GM21737 (cell line): ENCODE measurements around the gene GOLGA8K.
"Not testable (repeated sequence)": the region's sequence is repeated elsewhere in the genome, so short reads cannot be mapped to it uniquely, and the experiment has no call there.

ENCODE experiments used
- ATAC-seq: cut with Tn5 transposase; IDR thresholded peaks from one replicate; pipeline ENCODE4 v1.9.1; 2021; ENCODE audit warnings: mild to moderate bottlenecking, moderate library complexity; ENCODE audit not compliant: unreplicated experiment

Gene GOLGA8K

GRCh38 chr15:32403192-32403591, at the start of gene GOLGA8K:
Gene GOLGA8K (minus strand): TSS chr15:32403292. CDS start chr15:32403194, 98 bp downstream.
- not testable (repeated sequence) for ATAC-seq

- not testable (repeated sequence) for ATAC-seq
Measured at GRCh38 chr15:32440445-32440977, 37.4 kb upstream of the GOLGA8K start.

GRCh38 chr15:32434102-32434963, 31.2 kb upstream of the GOLGA8K start:
- not testable (repeated sequence) for ATAC-seq

- ATAC-seq = not testable (repeated sequence)
Measured at GRCh38 chr15:32427635-32428034, 24.5 kb upstream of the GOLGA8K start.

GRCh38 chr15:32426511-32426910, 23.4 kb upstream of the GOLGA8K start:
- not testable (repeated sequence) for ATAC-seq

GRCh38 chr15:32407903-32408302, 4.8 kb upstream of the GOLGA8K start:
- not testable (repeated sequence) for ATAC-seq

GRCh38 chr15:32396522-32396921, 6.6 kb downstream of the GOLGA8K start:
- ATAC-seq = not testable (repeated sequence)

- not testable (repeated sequence) for ATAC-seq
Measured at GRCh38 chr15:32394745-32395144, 8.3 kb downstream of the GOLGA8K start.

GRCh38 chr15:32388050-32388648, 14.9 kb downstream of the GOLGA8K start:
- ATAC-seq = not testable (repeated sequence)

GRCh38 chr15:32385823-32386495, 17.1 kb downstream of the GOLGA8K start:
- ATAC-seq = not testable (repeated sequence)

GRCh38 chr15:32374185-32374584, 28.9 kb downstream of the GOLGA8K start:
- not testable (repeated sequence) for ATAC-seq

GRCh38 chr15:32373707-32374106, 29.4 kb downstream of the GOLGA8K start:
- ATAC-seq = not testable (repeated sequence)

- ATAC-seq = not testable (repeated sequence)
Measured at GRCh38 chr15:32372075-32372474, 31.0 kb downstream of the GOLGA8K start.

- not testable (repeated sequence) for ATAC-seq
Measured at GRCh38 chr15:32370526-32370925, 32.6 kb downstream of the GOLGA8K start.

GRCh38 chr15:32370064-32370463, 33.0 kb downstream of the GOLGA8K start:
- not testable (repeated sequence) for ATAC-seq

GRCh38 chr15:32366492-32366891, 36.6 kb downstream of the GOLGA8K start:
- ATAC-seq = not testable (repeated sequence)

- ATAC-seq = not testable (repeated sequence)
Measured at GRCh38 chr15:32365955-32366354, 37.1 kb downstream of the GOLGA8K start.

- ATAC-seq = not testable (repeated sequence)
Measured at GRCh38 chr15:32364944-32365343, 38.1 kb downstream of the GOLGA8K start.

- not testable (repeated sequence) for ATAC-seq
Measured at GRCh38 chr15:32363449-32363848, 39.6 kb downstream of the GOLGA8K start.

GRCh38 chr15:32361662-32362061, 41.4 kb downstream of the GOLGA8K start:
- not testable (repeated sequence) for ATAC-seq

GRCh38 chr15:32358462-32358861, 44.6 kb downstream of the GOLGA8K start:
- ATAC-seq = not testable (repeated sequence)
